DMS153 treated with DMSO at 0.1 percent for 48 hours (cell line): ENCODE measurements around the gene ANKRD29.
"Not testable (repeated sequence)": the region's sequence is repeated elsewhere in the genome, so short reads cannot be mapped to it uniquely, and the experiment has no call there.

Source experiments
- DNase-seq: peaks from one replicate; lab custom pipeline; 2025; ENCODE audit not compliant: unreplicated experiment; lab: John Stamatoyannopoulos, UW

The ANKRD29 gene

DNA sequence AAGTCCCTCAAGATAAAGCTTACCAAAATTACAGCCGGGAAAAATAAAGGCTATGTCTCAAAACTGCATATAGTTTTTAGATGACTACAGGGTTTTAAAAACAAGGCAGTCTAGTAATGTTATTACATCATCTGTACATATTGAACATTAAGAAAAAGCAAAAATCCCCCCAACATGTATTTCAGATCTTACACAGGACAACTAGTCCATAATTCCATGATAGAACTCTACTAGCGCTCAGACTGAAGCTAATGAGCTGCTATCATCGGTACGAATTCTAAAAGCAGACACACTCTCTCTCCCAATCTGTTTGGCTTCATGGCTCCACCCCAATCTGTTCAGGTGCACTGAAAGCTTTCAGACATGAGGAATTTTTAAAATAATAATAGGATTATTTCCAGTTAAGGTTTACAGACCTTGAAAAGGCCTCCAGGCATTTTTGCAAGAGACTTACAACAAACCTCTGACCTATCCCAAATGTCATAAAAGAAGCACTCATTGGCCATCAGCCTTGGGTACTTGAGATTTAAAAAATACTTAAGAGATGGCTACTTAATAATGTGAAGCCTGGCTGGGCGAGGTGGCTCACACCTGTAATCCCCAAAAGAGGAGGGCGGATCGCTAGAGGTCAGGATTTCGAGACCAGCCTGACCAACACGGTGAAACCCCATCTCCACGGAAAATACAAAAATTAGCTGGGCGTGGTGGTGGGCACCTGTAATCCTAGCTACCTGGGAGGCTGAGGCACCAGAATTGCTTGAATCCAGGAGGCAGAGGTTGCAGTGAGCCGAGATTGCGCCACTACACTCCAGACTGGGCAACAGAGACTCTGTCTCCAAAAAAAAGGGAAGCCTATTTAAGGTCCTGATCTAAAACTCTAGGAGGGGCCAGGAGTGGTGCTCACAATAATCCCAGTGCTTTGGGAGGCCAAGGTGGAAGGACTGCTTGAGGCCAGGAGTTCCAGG lies 78.4 kb downstream of the ANKRD29 start:
- no peak for DNase-seq

DNA sequence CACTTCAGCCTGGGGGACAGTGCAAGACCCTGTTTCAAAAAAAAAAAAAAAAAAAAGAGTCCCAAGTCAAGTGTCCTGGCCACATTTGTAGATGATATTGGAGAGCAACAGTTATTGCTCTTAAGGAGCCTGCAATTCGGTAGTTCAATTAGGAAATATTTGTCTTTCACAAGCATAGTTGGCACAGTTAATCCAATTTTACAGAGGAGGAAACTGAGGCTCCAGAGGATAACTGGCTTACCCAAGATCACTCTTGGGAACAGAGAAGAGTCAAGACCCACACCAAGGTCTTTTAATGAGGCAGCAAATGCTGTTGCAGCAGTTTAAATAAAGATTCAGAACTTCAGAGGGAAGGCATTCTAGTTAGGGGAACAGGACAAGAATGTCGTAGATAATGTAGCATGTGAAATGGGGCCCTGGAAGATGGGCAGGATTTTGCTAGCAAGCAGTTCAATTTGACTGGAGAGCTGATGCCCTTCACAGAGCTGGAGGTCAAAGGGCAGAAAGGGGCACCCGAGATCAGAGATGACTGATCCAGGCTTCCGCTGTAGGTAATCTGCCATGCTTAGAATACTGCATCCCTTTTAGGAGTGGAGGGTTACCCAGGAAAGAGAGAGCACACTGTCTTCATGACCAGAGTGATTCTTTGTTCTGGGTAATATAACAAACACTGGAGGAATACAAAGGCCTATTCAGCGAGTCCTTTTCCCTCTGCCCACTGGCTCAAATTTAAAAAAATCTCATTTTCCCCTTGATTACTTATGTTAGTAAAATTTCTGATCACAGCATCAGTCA lies 79.4 kb downstream of the ANKRD29 start:
- DNase-seq, result no peak

DNA sequence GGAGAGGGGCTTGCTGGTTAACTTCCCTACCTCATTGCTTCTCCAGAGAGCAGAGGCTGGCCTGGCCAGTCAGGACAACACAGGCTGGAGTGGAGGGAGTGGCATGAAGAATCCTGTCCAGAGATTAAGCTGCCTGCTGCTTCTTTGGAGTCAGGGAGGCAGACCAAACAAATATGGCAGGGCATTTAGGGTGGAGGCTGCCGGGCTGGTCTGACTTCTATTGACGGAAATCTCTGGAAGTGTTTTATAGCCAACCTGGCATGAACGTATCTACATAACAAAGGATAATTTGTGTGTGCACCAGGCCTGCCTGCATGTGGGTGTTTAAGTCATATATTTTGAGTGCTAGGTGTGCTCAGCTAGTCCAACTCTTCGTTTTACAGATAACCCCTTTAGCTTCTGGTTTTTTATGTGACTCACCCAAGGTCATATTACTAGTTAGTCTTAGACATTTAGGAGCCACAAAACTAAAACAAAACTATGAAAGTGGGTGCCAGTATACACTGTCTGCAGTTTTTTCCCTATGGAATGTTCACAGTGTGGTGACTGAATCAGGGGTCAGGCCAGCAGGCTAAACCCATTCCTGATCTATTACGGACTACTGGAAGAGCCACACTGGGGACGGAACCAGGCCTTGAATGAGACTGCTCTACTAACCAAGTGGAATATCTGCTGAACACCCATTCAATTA lies 81.9 kb downstream of the ANKRD29 start:
- no peak for DNase-seq

DNA sequence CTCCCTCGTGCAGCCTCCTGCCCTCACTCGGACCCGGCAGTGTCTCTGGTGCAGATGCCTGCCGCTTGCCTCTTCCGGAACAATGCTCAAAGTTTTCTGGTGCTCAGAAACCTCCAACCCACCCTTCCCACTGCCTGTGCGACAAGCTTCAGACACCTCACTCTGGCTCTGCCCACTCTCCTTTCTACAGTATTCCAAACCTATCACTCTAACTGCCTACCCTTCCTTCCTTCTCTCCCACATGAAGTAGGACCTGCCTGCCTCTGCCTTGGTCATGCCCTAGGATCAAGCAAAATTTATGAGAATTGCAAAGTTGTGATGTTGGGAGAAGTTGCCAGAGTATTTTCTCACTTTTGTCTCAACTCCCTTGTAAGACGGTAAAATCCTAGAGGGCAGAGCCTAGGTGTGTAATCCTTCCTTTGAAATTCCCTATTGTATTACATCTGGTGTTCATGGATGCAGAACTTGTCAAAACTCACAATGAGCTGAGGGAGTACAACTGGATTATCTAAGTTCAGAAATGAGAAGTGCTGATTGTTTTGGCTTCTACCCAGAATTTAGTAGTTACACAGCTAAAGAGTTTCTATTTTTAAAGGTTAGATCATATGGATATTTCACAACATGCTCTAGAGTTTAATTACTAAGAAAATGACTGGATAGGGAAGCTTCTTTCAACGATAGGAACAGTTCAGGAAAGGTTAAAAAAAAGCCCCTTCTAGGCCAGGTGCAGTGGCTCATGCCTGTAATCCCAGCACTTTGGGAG lies 83.6 kb downstream of the ANKRD29 start:
- no peak for DNase-seq

DNA sequence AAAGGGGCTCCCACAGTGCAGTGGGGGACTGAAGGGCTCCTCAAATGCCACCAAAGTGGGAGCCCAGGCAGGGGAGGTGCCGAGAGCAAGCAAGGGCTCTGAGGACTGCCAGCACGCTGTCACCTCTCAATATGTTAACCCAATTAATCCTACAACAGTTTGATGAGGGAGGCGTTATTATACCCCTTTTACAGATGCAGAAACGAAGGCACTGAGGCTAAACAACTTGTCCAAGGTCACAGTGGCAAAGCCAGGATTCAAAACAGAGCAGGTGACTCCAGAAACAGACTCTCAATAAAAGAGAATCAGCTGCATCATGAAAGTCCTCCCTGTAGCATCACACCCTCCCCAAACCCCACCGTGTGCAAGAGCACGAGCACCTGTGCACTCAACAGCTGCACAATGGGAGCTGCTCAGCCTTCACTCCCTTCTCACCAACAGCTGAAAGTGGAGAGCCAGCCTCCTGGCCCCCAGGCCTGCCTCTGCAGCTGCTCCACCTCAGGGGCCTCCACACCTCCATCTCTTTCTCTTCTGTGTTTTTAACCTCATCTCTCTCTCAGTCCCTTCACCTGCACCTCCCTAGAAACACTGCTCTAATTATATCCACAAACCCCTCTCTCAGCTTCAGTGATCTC lies 84.5 kb downstream of the ANKRD29 start:
- DNase-seq, result no peak

DNA sequence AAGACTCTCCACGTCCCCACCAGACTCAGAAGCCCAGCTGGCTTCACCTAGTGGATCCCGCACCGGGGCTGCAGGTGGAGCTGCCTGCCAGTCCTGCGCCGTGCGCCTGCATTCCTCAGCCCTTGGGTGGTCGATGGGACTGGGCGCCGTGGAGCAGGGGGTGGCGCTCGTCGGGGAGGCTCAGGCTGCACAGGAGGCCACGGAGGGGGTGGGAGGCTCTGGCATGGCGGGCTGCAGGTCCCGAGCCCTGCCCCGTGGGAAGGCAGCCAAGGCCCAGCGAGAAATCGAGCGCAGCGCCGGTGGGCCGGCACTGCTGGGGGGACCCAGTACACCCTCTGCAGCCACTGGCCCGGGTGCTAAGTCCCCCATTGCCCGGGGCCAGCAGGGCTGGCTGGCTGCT lies 85.2 kb downstream of the ANKRD29 start:
- not testable (repeated sequence) for DNase-seq

DNA sequence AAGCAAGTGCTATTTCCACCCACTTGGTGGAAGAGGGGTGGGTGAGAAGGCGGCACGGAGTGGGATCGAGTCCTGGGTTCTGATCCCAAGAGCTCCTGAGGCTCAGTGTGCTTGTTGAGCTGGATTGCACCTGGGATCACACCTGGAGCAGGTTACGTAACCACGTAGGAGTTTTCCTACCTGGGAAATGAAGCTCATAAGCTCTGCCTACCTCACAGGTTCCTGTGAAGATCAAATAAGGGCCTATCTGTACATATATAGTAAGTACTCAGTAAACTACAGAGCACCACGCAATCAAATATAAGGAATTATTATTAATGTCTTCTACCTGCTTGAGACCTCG lies 87.4 kb downstream of the ANKRD29 start:
- no peak for DNase-seq

DNA sequence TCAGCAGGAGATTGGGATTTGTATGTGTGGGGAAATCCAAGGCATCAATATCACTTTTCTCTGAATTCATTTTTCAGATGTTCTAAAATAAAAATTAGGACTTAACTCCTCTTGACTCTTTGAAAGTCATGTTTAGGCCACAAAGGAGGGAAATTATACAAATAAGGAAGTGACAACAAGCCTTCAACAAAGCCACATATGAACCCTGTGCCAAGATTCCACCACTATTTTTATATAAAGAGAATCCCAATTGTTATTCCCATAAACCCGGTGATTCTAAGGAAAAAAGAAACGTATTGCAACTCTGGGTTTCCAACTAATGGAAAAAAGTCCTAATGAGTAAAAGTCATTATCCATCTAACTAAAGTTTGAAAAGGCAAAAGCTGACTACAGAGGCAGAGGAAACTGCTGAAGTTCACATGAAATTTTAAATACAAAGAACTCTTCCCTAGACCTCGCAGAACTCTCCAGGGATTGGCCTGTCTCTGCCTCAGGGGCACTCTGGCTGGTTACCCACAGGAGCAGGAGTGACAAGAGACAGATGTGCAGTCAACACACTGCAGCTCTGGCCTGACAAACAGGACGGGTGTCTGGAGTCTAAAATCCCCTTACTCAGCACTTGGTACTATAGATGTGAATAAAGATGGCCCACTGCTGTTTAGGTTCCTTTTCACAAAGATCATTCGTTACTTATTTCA lies 88.0 kb downstream of the ANKRD29 start:
- DNase-seq, result no peak

DNA sequence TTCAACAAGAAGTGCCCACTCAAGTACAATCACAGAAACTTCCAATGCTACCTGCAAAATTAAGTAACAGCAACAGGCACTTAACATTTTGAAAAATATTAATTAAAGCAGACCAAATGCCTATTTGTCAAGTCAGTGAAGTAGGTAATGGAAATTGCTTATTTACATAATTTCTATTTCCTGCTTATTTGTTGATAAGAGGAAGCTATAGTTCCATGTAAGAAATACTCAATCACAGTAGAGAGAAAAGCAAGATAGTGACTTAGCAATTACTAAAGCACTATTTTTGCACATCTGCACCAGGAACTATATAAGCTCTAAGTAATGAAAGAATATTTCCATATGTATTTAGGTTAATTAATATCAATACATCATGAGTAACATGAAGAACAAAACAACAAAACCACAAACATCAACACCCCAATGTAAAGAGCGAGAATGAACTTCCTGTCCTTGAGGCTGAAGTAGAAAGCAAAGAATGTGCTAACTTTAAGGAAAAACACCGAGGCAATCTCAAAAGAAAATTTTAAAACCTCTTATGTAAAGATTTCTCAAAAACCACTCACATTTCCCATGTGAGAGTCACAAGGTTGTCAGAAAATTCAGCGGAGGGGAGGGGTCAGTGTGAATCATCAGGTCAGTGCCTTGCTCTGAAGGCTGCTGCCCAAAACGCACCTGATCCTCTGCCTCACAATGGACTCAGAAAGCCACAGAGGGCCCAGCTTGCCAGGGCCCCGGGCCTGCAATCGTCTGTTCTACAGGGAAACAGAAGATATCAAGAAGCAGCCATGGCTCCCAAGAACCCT lies 88.9 kb downstream of the ANKRD29 start:
- no peak for DNase-seq

DNA sequence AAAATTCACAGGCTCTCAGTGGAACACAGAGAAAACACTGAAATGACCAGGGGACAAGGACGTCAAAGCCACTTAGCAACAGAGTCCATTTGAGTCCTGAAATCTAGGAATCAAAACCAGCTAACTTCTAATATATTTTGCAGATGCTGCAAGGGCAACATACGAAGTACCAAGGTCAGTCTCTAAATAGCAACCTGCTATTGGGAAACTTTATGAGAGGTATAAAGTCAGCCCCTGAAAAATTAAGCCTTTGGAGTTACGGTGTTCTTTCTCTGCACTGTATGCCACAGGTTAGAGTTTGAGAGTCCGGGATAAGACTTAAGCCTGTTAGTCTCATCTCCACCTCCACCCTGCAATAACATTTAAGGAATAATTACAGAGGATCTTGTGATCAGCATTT lies 89.7 kb downstream of the ANKRD29 start:
- no peak for DNase-seq

DNA sequence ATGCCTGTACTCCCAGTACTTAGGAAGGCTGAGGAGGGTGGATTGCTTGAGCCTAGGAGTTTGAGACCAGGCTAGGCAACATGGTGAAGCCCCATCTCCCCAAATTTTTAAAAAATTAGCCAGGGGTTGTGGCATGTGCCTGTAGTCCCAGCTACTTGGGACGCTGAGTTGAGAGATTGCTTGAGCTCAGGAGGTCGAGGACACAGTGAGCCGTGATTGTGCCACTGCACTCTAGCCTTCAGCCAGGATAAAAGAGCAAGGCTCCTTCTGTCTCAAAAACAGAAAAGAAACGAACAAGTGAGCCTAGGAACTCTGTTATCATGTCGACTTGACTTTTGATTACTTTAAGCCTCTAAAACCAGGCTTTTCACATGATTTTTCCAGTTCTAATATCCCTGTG lies 90.1 kb downstream of the ANKRD29 start:
- no peak for DNase-seq

DNA sequence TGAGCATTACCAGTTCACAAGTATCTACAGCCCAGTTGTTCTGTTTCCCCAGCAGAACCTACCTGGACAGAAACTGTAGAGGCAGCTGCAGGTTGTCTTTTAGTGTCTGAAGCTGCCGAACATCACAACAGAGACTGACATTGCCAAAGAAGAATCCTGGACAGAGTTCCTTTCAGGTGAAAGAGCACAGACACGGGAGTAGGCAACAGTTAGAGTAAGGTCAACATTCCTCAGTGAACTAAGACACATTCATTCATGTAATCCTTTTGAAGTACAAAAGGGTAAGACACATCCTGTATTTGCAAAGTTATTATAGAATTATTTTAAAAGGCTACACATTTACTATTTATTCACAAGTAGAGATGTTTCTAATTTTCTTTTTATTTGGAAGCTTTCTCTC lies 90.7 kb downstream of the ANKRD29 start:
- no peak for DNase-seq

DNA sequence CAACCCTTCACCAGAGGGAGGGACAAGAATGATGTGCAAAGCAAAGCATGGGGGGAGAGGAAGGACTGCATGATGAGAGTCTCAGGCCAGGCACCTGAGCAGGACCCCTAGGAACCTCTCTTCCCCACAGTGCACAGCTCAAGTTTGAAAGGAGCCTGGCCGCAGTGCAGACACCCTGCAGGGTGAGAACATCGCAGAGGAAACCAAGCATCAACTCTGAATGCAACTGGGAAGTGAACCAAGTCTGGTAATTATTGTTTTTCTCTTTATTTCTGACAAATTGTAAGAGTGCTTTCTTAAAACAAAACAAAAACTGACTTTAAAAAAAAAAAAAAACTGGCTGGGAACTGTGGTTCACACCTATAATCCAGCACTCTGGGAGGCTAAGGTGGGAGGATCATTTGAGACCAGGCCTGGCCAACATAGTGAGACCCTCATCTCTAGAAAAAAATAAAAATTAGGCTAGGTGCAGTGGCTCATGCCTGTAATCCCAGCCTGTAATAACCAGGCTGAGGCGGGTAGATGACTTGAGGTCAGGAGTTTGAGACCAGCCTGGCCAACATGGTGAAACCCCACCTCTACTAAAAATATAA lies 91.7 kb downstream of the ANKRD29 start:
- DNase-seq, result no peak

DNA sequence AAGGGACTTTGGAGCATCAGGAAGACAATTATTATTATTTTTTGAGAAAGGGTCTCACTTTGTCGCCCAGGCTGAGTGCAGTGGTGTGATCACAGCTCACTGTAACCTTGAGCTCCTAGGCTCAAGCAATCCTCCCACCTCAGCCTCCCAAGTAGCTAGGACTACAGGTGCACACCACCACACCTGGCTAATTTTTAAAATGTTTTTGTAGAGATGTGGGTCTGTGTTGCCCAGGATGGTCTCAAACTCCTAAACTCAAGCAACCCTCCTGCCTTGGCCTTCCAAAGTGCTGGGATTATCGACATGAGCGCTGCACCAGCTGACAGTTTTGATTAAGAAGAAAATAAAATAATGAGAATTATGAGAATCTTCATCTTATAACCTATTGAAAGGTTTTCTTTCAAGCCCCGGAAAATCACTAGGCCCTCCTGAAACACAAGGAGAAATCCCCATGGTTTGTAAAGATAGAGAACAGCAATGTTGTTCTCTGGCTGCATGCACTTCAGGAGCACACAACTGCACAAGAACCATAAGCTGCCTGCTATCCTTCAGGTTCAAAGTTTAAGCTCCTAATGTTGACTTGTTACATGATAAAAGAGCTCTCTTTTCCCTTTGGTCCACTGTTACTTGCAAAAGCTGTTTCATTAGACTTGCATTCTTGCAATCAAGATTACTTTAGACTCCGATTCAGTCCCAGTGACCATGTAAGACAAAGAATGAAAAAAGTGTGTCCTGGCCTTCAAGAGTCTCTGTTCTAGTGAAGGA lies 93.2 kb downstream of the ANKRD29 start:
- no peak for DNase-seq

DNA sequence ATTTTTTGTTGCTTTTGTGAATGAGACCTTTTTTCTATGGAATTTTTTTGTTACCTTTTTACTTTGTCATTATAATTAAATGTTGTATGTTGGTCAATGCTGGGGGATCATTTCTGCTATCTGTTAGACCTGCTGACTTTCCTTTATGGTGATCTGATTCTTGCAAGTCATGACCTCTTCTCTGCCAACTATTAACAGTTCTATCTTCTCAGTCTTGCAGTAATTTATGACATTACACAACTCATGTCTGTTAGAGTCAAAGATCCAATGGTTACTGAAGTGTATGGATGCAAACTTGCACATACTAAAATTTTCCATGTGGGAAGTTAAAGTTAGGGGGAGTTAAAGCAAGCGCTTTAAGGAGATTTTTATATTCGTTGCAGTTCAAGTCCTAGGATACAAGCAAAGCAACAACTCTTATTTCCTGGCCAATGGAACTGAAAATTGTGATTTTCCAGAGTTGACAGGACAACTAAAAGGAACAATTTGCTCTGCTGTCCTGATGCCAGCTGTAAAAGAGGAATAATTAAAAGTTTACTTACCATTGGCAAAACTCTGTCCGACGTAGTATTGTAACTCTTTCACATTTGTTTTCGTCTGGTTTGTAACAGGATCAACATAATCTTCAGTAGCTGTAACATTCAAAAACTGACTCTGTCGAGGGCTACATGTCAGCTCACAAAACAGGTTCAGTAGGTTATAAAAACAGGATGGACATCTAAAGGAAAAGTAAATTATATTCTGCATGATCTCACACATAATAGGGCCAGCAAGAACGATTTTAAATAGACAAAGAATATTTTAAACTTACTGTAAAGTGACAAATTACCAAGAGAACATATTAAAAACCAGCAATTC lies 94.2 kb downstream of the ANKRD29 start:
- no peak for DNase-seq

DNA sequence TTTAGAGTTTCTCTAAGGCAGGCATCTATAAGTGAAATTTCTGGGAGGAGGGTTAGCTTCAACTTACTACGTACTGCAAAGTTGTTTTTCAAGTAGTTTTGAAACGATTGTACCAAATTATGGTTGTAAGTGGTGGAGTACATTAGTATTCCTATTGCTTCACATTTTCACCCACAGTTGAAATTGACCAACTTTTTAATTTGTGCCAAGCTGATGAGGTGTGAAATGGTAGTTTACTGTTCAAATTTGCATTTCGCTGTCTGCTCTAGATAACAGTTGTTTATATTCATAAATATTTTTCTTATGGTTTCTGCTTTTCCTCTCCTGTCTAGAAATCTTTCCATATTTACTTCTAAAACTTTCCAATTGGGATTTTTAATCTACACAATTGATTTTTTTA lies 95.0 kb downstream of the ANKRD29 start:
- no peak for DNase-seq
